ENCODE measurements around the gene RPS16.
"Not testable (repeated sequence)": the region's sequence is repeated elsewhere in the genome, so short reads cannot be mapped to it uniquely, and the experiment has no call there.

The RPS16 gene
- 420 to 458 reads per million in 2 donors for total RNA-seq

- DNase-seq = peak; percentile 98 to 99 (median 99)
Measured at GRCh38 chr19:39435499-39436349, at the start of gene RPS16. TSS of gene RPS16 (minus strand) at chr19:39435949. CDS start at chr19:39435895, 54 bp downstream.

GRCh38 chr19:39483141-39483540, 47.4 kb upstream of the RPS16 start:
- no peak for DNase-seq

GRCh38 chr19:39481676-39482075, 45.9 kb upstream of the RPS16 start:
- no peak for DNase-seq

GRCh38 chr19:39481229-39481545, 45.4 kb upstream of the RPS16 start:
- DNase-seq = no peak

- peak; percentile 90 to 98 (median 96) for DNase-seq
Measured at GRCh38 chr19:39480337-39481228, 44.8 kb upstream of the RPS16 start, which contains the start of gene TIMM50. TSS of gene TIMM50 (plus strand) at chr19:39480838. CDS start at chr19:39480854, 16 bp downstream.

GRCh38 chr19:39479916-39480315, 44.2 kb upstream of the RPS16 start:
- no peak for DNase-seq

- not testable (repeated sequence) for DNase-seq
Measured at GRCh38 chr19:39479319-39479801, 43.6 kb upstream of the RPS16 start.

GRCh38 chr19:39475748-39476147, 40.0 kb upstream of the RPS16 start:
- DNase-seq = no peak

GRCh38 chr19:39474139-39474620, 38.4 kb upstream of the RPS16 start:
- DNase-seq = peak; percentile 43 to 66 (median 63)

- no peak for DNase-seq
Measured at GRCh38 chr19:39473443-39473960, 37.8 kb upstream of the RPS16 start.

GRCh38 chr19:39472746-39473442, 37.1 kb upstream of the RPS16 start:
- DNase-seq = no peak

GRCh38 chr19:39471756-39472536, 36.2 kb upstream of the RPS16 start:
- no peak for DNase-seq

- DNase-seq = no peak
Measured at GRCh38 chr19:39470724-39471339, 35.1 kb upstream of the RPS16 start.

GRCh38 chr19:39469567-39469966, 33.8 kb upstream of the RPS16 start:
- no peak for DNase-seq

- DNase-seq = no peak
Measured at GRCh38 chr19:39469036-39469435, 33.3 kb upstream of the RPS16 start.

- DNase-seq = no peak
Measured at GRCh38 chr19:39467941-39468340, 32.2 kb upstream of the RPS16 start.

GRCh38 chr19:39465956-39466747, 30.4 kb upstream of the RPS16 start:
- DNase-seq = no peak

GRCh38 chr19:39463403-39463802, 27.7 kb upstream of the RPS16 start:
- no peak for DNase-seq

GRCh38 chr19:39451257-39451656, 15.5 kb upstream of the RPS16 start:
- DNase-seq = not testable (repeated sequence)

Data from T-helper 2 cell (primary cell).